ENCODE data around the gene PEX10. TPM values are rescaled to one million over a fixed set of nuclear protein-coding genes. Genes with fewer than 3 reads are reported as not detected.

Gene PEX10
- total RNA-seq, 4 donors from 2014 or later, result 27.6 to 44.7 (median 37.8) TPM

DNA sequence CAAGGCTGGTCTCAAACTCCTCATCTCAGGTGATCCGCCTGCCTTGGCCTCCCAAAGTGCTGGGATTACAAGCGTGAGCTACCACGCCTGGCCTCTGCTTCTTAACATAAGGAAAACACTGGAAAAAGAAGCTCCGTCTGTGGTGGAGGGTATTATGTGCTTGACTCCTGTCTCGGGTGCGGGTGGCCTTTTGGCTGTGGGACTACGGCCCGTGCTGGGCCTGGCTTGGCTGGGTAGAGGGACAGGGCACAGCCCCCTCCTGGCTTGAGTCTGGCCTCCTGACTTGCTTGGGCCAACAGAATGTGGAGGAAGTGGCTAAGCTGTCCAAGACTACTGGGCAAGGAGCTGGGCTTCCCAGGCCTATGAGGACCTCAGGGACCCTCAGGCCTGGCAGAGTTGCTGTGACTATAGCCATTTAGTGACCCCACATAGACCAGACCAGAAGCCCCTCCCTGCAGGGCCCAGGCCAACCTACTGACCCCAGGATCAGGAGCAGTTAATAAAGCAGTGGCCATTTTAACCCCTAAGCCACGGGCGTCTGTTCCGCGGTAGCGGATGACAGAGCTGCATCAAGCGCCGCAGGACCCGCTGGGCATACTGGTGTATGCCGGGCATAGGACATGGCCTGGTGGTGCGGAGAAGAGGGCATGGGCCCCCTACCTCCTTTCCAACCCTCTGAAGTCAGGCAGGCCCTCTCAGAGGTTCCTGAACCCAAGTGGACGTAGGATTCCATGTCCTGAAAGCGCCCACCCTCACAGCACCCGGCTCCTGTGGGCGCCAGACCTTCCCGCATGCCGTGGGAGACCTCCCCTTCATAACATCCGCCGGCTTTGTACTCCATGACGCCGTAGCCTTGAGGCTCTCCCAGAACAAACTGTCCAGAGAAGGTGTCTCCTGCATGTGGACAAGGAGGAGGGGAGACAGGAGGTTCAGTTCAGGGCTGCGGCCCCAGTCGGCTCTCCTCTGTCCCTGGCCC, 25.4 kb downstream of the PEX10 start:
- 94% methylated on average over 27 to 30 of the region's 30 CpGs for WGBS, 2 donors
- DNase-seq (ENCODE audit: low spot score in 2 of 2), result no peak
- H3K9me3 ChIP-seq, result no peaks in the 10 kb centered on the region

DNA sequence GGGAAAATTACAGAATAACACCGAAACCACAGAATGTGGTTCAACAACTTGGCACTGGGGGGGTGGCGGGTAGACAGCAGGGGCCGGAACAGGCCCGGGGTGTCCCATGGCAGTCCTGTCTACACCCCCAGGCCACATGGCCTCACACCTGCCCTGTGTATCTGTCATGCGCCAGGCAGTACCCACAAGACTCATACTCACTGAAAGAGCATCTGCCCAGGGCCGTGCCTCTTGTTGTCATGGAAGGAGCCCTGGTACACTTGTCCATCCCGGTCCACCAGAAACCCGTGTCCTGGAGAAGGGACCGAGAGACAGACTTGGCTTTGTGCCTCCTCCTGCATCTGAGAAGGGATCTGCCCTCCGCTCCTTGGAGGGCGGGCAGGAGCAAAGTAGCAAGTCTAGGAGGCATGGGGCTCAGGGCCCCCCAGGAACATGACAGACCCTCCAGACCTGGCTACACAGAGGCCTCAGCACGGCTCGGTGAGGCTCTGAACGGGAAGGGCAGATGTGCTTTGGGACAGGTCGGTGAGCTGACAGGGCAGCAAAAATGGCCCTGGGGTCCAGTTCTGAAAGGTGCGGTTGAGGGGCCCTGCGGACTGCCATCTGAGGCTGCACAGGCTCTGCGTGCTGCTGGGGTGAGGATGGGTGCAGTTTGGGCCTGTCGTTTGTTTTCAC, 26.6 kb downstream of the PEX10 start:
- H3K36me3 ChIP-seq, result peaks cover 0 to 20% (median 0%) of the 10 kb centered on the region in 3 donors
- TF ChIP-seq POLR2A (IDR thresholded peaks at IDR 0.05) (no peak), EP300 (IDR thresholded peaks at IDR 0.05) (no peak)
- TF ChIP-seq, protein P1, sequence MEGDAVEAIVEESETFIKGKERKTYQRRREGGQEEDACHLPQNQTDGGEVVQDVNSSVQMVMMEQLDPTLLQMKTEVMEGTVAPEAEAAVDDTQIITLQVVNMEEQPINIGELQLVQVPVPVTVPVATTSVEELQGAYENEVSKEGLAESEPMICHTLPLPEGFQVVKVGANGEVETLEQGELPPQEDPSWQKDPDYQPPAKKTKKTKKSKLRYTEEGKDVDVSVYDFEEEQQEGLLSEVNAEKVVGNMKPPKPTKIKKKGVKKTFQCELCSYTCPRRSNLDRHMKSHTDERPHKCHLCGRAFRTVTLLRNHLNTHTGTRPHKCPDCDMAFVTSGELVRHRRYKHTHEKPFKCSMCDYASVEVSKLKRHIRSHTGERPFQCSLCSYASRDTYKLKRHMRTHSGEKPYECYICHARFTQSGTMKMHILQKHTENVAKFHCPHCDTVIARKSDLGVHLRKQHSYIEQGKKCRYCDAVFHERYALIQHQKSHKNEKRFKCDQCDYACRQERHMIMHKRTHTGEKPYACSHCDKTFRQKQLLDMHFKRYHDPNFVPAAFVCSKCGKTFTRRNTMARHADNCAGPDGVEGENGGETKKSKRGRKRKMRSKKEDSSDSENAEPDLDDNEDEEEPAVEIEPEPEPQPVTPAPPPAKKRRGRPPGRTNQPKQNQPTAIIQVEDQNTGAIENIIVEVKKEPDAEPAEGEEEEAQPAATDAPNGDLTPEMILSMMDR (IDR thresholded peaks at IDR 0.05), result no peak
- H3K9me3 ChIP-seq, result no peaks in the 10 kb centered on the region
- H3K4me3 ChIP-seq, result no peak overlapping the region
- H3K27me3 ChIP-seq, result no peaks in the 10 kb centered on the region
- no peak overlapping the region for H3K27ac ChIP-seq
- peaks cover 0 to 26% (median 10%) of the 10 kb centered on the region in 4 donors for H3K4me1 ChIP-seq
- 87 to 91% methylated on average over 14 to 19 of the region's 19 CpGs for WGBS, 2 donors
- no peak for DNase-seq (ENCODE audit: low spot score in 2 of 2)

More for the DNA sequence above, 25.4 kb downstream of the PEX10 start:
- Histone ChIP-seq H3K27ac (no peak overlapping the region), H3K27me3 (no peaks in the 10 kb centered on the region), H3K36me3 (peaks cover 0 to 20% (median 0%) of the 10 kb centered on the region in 3 donors), H3K4me1 (peaks cover 0 to 18% (median 5%) of the 10 kb centered on the region in 4 donors), H3K4me3 (no peak overlapping the region)
- TF ChIP-seq, protein P1 (IDR thresholded peaks at IDR 0.05), result no peak
- TF ChIP-seq POLR2A (IDR thresholded peaks at IDR 0.05) (no peak), EP300 (IDR thresholded peaks at IDR 0.05) (no peak)

- DNase-seq (ENCODE audit: low spot score in 2 of 2), result no peak
- no peak overlapping the region for H3K27ac ChIP-seq
- peaks cover 0 to 20% (median 8%) of the 10 kb centered on the region in 4 donors for H3K4me1 ChIP-seq
- 81 to 82% methylated on average over 27 to 35 of the region's 41 CpGs for WGBS, 2 donors
- peaks cover 0 to 20% (median 0%) of the 10 kb centered on the region in 3 donors for H3K36me3 ChIP-seq
- TF ChIP-seq, protein P1 (IDR thresholded peaks at IDR 0.05), result no peak
- TF ChIP-seq EP300 (IDR thresholded peaks at IDR 0.05), result no peak
- H3K9me3 ChIP-seq, result no peaks in the 10 kb centered on the region
- no peak overlapping the region for H3K4me3 ChIP-seq
- H3K27me3 ChIP-seq, result no peaks in the 10 kb centered on the region
These were observed 27.4 kb downstream of the PEX10 start for GRCh38 chr1:2384941-2385481.

DNA sequence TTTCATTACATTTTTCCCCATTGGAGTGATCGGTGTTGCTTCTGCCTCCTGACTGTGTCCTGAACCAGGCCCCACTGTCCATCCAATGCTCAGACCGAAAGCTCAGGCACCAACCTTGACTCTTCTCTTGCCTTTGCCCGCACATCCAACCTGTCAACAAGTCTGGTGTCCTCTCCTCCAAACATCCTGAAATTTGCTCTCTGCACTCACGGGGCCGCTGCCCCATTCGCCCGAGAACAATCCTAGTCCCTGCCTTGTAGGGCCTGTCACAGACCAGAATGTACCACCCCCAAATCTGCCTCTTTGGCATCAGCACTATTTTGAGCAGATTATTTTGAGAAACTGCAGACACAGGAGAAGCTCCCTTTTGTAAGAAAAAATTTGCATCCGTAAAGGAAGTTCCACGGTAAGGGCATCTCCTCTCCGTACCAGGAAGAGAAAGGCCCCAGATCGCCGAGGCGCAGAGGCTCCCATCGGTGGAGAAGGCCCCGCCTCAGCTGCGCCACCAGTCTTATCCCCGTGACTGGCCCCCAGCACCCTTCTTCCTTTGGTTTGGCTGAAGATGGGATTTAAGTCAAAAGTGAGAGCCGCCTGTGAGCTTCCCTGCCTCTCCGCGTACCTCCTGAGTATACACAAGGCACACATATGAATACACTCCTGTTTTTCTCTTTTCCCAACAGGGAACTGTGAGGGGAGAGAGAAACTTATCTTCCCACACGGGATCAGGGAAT, 28.1 kb downstream of the PEX10 start:
- TF ChIP-seq EP300 (IDR thresholded peaks at IDR 0.05), result no peak
- TF ChIP-seq POLR2A (IDR thresholded peaks at IDR 0.05), result no peak
- TF ChIP-seq, protein P1 (IDR thresholded peaks at IDR 0.05), result no peak
- peaks cover 0 to 16% (median 8%) of the 10 kb centered on the region in 4 donors for H3K4me1 ChIP-seq
- 88 to 91% methylated on average over 21 of the region's 21 CpGs for WGBS, 2 donors
- no peak overlapping the region for H3K27ac ChIP-seq
- H3K4me3 ChIP-seq, result no peak overlapping the region
- no peaks in the 10 kb centered on the region for H3K27me3 ChIP-seq
- peaks cover 0 to 20% (median 0%) of the 10 kb centered on the region in 3 donors for H3K36me3 ChIP-seq
- H3K9me3 ChIP-seq, result no peaks in the 10 kb centered on the region
- no peak for DNase-seq (ENCODE audit: low spot score in 2 of 2)
